Embryonic facial prominence (tissue), 1 donor: ENCODE measurements around the gene TEK.

Source experiments
- DNase-seq: peaks from one replicate; pipeline ENCODE4 v3.0.0-alpha.2; 2016; ENCODE audit errors: extremely low spot score

The TEK gene

DNA sequence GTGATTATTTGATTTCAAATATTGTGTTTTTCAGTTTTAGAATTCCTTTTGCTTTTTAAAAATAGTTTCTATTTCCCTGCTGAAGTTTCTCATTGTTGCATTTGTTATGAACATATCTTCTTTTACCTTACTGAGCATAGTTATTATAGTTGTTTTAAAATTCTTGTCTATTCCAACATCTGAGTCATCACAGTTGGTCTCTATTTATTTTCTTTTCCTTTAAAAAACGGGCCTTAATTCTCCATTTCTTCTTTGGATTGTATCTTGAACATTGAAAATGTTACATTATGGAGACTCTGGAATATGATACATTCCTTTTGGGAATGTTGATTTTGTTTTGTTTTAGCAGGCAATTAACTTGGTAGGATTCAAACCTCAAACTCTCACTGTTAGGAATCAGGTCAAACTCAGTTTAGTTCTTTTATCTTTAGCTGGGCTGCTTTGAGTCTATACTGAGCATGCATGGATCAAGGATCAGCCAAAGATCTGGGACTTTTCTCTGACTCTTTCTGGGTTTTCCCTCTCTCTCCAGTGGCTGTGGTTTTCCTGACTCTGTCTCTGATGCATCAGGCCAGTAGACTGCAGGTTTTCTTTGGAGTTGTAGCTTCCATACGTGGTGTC, 70.3 kb downstream of the TEK start:
- DNase-seq, result no peak

DNA sequence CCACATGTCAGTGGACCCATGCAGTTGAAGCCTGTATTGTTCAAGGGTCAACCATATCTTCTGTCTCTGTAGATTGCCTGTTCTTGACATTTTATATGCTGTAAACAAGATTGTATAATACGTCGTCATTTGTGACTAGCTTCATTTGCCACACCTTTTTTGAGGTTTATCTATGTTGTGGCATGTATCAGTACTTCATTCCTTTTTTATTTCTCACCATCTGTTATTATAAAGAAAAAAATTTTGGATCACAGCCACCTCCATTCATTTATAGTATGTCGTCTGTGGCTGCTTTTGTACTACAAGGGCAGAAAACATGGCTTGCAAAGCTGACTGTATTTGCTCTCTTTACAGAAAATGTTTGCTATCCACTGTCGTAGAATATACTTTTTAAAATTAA, 72.4 kb downstream of the TEK start:
- DNase-seq, result no peak

DNA sequence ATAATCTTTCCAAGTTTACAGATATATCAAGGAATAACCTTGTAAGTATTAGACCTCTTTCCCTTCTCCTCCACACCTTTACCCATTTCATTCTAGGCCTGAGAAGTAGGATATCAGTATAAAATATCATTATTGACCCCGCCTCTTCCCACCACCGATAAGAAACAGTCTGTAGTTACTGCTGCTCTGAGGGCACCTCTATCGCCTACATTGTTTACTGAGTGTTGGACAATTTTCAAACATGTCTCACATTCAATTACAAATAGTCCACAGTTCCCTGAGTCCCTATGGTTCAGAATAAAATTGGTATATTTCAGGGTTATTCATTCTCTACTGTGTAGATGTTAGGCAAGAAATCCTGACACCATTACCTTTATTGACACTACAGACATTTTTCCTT, 73.4 kb downstream of the TEK start:
- no peak for DNase-seq

DNA sequence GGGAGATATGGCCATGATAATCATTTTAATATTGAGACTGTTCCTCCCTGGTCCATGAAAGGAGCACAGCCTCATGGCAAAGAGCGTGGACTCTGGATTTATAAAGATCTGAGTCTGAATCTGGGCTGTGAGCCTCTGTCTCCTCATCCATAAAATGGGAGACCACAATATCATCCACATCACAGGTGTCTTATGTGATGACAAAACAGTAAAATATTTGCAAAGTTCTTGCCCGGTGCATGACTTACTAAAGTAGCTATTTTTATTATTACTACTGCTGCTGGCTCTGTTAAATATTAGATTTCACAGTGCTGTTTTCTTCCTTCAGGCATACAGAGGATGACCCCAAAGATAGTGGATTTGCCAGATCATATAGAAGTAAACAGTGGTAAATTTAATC, 74.1 kb downstream of the TEK start:
- no peak for DNase-seq

DNA sequence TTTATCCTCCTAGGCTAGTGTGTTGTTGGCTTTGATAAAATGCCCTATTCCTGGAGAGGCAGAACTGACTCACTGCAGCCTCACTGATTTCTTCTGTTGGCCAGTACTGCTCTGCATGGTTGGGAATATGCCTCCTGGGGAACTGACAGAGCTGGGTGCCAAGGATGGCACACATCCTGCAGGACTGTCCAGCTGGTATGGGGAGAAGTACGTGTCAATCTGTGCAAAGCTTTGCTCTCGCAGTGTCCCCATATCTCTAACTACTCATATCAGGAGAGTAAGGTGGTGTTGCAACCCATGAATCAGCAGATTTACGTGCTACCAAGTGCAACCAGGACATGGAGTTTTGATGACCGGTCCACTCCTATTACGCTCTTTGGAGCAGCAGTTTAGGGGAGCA, 74.7 kb downstream of the TEK start:
- DNase-seq, result no peak

DNA sequence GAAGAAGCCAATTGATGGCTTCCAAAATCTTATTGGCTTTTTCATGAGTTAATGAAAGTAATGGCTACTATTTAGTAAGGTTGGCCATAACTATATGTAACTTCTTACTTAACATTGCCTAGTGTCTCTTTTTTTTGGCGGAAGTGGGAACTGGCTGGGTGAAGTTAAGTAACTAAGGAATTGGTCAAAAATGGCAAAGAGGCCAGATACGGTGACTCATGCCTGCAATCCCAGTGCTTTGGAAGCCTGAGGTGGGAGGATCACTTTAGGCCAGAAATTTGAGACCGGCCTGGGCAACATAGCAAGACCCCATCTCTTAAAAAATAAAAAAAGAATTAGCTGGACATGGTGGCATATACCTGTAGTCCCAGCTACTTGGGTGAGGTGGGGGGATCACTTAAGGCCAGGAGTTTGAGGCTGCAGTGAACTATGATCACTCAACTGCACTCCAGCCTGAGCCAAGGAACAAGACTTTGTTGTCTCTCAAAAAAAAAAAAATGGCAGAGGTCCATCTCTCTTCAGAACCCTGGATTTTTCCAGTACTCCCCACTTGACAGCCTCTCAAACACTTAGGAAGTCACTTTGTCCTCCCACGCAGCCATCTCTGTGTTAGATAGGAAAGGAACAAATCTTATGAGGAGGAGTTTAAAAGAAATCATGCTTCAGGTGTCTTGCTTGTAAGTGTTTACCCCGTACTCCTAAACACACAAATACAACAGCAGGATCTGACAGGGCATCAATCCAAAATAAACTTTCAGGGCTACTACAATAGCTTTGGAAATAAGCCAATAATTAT, 75.7 kb downstream of the TEK start:
- no peak for DNase-seq

DNA sequence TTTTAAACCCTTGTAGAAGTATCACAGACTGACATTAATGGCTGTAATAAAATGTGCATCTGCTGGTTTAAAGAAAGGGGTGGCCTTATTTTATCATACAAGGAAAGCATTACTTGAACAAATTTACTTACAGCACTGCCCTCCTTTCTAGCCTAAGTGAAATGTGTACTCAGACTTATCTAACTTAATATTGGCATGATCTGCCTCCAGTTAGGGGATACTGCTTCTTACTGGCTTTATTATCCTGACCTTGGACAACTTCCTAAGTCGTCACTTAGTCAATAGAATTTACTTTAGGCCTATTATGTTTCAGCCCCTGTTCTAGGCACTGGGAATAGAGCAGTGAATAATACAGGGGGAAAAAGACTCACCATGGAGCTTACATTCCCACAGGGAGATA, 79.4 kb downstream of the TEK start:
- DNase-seq, result no peak

DNA sequence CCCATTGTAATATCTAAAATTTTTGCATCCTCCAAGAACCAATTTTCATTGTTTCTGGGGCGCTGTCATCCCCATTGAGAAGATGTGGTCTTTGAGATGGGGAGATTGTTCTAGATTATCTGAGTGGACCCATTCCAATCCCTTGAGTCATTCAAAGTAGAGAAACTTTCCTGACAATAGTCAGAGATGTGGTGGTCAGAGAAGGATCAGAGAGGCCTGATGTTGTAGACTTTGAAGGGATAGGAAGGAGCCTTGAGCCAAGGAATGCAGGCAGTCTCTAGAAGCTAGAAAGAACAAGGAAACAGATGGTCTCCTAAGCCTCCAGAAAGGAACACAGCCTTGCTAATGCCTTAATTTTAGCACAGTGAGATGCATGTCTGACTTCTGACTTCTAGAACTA, 80.4 kb downstream of the TEK start:
- no peak for DNase-seq

DNA sequence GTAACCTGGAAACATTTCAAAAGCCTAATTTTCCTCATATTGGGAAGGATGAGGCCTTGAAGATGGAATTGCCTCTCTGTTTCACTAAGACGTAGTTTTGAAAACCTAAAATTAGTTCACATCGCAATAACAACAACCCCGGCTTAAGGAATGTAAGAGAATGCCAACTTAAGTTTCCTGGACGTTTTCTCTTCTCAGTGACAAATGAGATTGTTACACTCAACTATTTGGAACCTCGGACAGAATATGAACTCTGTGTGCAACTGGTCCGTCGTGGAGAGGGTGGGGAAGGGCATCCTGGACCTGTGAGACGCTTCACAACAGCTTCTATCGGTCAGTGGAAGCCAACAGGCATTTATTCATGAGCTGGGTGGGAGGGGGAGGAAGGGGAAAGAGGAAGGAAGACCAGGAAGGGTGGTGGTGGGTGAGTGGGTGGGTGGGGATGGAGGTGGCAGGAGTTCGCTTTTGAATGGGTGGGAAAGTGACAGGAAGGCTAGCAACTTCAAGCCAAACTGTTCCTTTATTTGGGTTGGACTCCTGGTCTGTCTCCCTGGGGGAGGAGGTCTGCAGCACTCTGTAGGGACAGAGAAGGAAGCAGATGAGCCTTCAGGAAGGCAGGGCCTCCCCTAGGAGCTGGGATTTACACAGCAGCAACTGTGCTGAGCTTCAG, 83.4 kb downstream of the TEK start:
- DNase-seq, result no peak

DNA sequence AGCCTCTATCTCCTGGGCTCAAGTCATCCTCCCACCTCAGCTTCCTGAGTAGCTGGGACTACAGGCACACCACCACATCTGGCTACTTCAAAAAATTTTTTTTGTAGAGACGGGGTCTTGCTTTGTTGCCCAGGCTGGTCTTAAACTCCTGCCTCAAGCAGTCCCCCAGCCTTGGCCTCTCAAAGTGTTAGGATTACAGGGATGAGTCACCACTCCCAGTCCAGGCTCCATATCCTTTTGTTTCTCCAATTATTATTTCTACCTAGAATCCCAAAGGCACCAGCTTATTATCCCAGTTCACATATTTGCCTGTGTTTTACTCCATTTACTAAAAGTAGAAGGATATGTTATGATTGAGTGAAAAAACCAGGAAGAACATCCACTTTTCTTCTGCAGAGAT, 84.9 kb downstream of the TEK start:
- no peak for DNase-seq

DNA sequence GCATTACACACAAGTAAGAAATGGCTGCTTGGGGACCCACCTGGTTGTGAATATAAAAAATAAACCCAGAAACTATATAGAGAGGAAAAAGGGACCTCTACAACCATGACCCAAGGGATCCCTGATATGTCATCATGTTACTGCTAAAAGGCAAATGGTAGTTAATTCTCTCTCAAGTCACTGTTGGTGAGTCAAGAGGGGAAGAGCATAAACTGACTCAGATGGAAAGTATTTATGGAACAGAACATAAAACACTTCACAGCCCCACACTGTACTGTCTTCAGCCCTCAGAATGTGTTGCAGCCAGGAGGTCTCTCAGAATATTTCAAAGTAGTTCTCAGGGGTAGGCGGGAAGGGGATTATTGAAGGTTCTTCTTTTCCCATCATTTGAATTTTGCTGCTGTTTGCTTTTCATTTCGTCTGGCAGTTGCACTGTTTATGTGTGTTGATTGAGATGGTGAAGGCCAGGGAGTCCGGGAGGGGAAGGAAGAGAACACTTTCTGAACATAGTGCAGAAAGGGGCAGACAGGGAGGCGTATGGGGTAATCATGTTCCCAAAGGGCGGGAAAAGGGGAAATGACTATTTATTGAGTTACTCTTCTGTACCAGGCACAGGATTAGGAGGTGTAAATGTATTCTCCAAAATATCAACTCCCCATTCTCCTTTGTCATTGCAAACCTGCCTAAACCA, 85.5 kb downstream of the TEK start:
- no peak for DNase-seq

DNA sequence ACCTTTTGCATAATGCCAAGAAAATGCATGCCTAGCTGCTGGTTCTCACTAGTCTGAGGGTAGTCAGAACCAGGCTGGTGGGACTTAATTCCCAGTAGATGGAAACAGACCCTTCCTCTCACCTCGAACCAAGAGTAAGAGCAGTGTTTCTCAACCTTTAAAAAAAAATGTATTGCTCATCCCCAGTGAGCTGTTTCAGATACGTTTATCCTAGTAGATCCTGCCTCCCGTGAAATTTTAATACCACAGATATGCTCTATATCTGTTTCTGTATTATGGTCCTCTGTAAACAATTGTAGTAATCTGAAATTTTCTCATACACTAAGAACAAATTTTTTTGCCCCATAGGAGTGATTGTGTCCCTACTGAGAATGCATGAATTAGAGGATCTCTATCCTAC, 86.2 kb downstream of the TEK start:
- DNase-seq, result no peak

DNA sequence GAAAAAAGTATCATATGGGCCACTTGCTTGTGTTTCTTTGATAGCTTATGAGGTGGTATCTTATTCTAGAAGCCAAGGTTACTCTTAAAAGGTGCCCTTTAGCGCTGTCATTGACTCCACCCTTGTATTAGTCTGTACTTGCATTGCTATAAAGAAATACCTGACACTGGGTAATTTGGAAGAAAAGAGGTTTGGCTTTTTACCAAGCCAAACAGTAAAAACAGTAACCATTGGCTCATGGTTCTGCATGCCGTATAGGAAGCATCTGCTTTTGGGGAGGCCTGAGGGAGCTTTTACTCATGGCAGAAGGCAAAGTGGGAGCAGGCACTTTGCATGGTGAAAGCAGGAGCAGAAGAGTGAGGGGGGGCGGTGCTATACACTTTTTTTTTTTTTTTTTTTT, 87.4 kb downstream of the TEK start:
- DNase-seq, result no peak

DNA sequence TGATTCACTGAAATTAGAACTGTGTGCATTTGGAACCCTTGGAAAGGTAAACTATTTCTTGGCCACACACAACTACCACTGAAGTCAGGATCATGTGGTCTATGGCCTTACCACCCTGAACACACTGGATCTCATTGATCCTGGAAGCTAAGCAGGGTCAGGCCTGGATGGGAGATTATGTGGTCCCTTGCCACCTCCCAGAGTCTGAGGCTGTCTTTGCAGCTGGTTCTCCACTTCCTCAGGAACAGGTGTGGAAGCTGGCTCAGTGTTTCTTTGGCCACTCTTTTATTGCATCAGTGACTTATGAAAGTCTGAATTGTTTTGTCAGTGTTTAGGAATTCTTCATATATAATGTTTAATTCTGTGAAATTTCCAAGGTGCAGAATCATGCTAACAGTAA, 89.2 kb downstream of the TEK start:
- no peak for DNase-seq

DNA sequence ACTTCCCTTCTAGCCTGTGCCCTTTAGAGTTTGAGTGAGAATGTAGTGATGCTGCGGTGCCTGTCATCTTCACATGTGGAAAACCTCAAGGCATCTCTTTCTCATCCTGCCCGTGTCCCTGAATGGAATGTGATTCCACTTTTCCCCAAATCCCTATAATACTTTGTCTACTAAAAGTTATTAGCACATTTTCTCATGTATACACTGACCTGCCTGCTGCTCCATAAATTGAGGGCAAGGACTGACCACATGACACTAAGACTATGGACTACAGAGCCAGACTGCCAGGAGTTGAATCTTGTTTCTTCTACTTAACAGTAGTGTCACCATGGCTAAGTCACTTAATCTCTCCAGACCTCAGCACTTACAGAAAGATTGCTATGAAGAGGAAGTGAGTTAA, 93.0 kb downstream of the TEK start:
- DNase-seq, result no peak

DNA sequence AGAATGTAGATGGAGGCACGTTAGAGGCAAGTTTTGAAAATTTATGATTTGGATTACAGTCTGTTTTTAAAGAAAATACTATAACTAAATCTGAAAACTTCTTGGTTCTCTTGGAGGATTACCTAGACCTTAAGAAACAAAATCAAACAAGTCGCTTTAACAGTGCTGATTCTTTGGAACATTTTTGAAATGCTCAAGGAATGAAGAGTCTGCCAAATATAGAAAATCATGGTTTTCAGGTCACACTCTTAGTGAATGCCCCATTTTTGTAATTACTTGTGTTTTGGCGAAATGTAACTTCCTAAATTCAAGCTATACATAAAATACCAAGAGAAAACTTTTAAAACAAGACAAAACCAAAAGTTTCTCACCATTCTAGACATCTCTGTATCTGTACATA, 94.8 kb downstream of the TEK start:
- no peak for DNase-seq

DNA sequence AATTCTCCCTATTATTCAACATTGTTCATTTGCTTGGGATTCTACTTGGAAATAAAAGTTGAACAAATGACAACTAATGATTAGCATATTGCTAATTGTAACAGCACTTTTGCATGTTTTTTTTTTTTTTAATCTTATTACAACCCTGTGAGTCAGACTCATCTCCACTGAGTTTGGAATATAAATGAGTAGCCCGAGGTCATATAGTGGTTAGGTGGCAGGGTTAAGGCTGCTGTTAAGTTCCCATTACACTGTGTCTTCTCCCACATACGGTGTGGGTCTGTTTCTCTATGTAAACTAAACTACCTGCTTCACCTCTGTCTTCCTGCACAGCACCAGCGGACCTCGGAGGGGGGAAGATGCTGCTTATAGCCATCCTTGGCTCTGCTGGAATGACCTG, 95.6 kb downstream of the TEK start:
- no peak for DNase-seq

DNA sequence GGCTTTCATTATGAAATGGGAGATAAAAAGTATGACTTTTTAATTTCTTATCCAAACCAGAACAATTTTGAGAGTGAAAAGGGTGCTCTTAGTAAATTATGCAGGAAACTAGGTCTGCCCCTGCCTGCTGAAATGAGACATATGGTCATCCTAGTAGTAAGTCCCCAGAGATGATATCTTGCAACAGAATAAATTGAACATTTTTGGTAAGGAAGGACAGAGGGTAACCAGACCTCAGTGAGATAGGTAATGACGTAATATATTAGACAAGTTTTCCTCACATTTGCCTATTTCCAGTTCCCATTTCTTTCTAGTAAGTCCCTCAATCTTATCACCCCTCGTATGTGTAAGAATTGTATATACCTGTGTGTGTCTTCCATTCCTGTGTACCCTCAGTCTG, 96.2 kb downstream of the TEK start:
- no peak for DNase-seq

DNA sequence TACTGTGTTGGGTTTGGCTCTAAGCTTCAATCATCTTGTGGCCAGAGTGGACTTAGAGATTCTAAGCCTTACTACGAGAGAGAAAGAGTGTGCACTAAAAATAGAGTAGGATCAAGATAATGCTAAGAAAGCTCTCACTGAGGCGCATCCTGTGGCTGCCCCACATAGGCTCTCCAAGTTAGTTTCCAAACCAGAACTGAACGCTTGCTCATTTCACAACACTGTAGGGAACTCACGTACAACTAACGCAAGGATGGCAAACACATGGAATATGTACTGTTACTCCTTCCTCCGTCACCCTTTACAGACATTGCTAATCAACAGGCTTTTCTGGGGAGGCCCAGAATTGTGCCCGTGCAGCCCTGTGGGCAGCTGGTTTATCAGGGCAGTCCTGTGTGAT, 97.0 kb downstream of the TEK start:
- DNase-seq, result no peak

DNA sequence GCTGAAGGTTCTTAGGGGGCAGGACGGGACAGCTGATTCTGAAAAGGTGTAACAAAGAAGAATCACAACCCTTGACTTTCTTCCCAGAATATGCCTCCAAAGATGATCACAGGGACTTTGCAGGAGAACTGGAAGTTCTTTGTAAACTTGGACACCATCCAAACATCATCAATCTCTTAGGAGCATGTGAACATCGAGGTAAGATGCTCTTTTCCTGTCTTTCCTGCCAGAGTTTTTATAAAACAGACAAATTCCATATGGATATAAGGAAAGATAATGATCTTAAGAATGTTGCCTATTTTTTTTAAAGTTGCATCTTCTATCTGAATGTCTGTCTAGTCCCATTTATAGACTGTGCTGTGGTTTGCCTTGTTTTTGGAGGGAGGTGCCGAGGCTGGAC, 100.0 kb downstream of the TEK start:
- DNase-seq, result no peak

DNA sequence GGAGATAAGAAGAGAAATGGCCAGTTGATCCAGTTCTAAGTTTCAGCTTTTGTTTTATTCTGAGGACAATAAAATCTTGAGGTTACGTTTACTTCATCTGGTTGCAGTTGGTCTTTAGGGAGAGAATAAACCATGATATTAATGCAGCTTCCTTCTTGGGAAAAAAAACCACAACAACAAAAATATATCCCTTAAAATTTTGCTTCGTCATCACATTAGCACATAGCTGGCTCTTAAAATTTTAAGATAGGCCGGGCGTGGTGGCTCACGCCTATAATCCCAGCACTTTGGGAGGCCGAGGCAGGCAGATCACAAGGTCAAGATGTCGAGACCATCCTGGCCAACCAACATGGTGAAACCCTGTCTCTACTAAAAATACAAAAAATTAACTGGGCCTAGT, 101.6 kb downstream of the TEK start:
- no peak for DNase-seq

DNA sequence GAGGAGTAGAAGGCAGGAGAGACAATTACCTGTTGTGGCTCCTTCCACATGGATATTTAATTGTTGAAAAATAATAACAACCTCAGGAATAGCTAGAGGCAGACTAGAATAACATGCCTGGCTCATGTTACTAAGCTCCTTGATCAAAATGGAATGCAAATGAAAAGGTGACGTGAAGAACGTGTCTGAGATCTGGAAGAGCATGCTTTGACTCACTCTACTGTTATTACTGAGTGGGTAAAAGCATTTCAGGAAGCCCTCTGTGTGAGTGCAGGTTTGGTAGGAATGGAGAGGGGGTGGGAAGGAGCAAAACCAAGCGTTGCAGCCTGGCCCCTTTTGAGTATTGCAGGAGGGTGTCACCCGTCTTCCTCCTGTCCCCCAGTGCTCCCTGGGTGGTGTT, 103.2 kb downstream of the TEK start:
- DNase-seq, result no peak

DNA sequence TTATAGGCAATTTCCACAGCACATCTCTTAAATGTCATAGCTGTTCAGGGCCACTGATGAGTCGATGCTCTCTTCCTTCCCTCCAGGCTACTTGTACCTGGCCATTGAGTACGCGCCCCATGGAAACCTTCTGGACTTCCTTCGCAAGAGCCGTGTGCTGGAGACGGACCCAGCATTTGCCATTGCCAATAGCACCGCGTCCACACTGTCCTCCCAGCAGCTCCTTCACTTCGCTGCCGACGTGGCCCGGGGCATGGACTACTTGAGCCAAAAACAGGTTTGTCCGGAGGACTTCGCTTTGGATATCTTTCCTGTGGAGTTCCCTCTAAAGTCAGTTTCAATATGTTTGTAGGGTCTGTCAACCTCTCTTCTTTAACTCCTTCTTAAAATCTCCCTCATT, 103.6 kb downstream of the TEK start:
- DNase-seq, result no peak
